Epithelial cell of proximal tubule (primary cell): ENCODE results near the gene MDP1. TPM values are rescaled to one million over a fixed set of nuclear protein-coding genes. Genes with fewer than 3 reads are reported as not detected.
"Not testable (repeated sequence)": the region's sequence is repeated elsewhere in the genome, so short reads cannot be mapped to it uniquely, and the experiment has no call there.

Experiments used
- DNase-seq: peaks from one replicate; pipeline ENCODE4 v3.0.0-alpha.2; 2011; ENCODE audit warnings: low read depth
- H3K4me3 ChIP-seq: 2 replicates; pipeline ENCODE4 v1.5.1; 2011; ENCODE audit warnings: low read depth, mild to moderate bottlenecking, low read length
- CTCF ChIP-seq: conservative IDR thresholded peaks from 2 replicates; pipeline ENCODE4 v1.5.1; 2012; ENCODE audit warnings: low read depth, mild to moderate bottlenecking, low read length
- total RNA-seq: library from RNA; depleted of rRNA; stranded (reverse); fragments of >200 nt; gene quantifications from 2 replicates; pipeline ENCODE4 v1.2.3, GENCODE V29; 2015

MDP1 gene
- total RNA-seq, 1 donor from 2014 or later = 26.1 TPM

GRCh38 chr14:24212924-24213865, 2.7 kb downstream of the MDP1 start, which contains the start of gene CHMP4A:
CHMP4A (minus strand) TSS chr14:24213488; CDS start chr14:24213439, 49 bp downstream.
- peak within 1 kb of the TSS; percentile 72 for H3K4me3 ChIP-seq
- peak; percentile 69 for DNase-seq
- TF ChIP-seq CTCF = peak; percentile 12

- no peak for TF ChIP-seq CTCF
- H3K4me3 ChIP-seq = no peak overlapping the region
Observed at GRCh38 chr14:24211311-24211710, 4.6 kb downstream of the MDP1 start.

GRCh38 chr14:24207625-24208024, 8.2 kb downstream of the MDP1 start:
- TF ChIP-seq CTCF = no peak

More at GRCh38 chr14:24211311-24211710, 4.6 kb downstream of the MDP1 start:
- DNase-seq = no peak

GRCh38 chr14:24207104-24207551, 8.7 kb downstream of the MDP1 start:
- H3K4me3 ChIP-seq = no peak overlapping the region
- DNase-seq = no peak
- no peak for TF ChIP-seq CTCF

More at GRCh38 chr14:24207625-24208024, 8.2 kb downstream of the MDP1 start:
- no peak for DNase-seq
- no peak overlapping the region for H3K4me3 ChIP-seq

GRCh38 chr14:24206260-24207103, 9.4 kb downstream of the MDP1 start:
- TF ChIP-seq CTCF = no peak
- H3K4me3 ChIP-seq = no peak overlapping the region
- DNase-seq = no peak

GRCh38 chr14:24204163-24205146, 11.4 kb downstream of the MDP1 start:
- no peak overlapping the region for H3K4me3 ChIP-seq
- no peak for DNase-seq
- TF ChIP-seq CTCF = no peak

- not testable (repeated sequence) for H3K4me3 ChIP-seq, DNase-seq
Observed at GRCh38 chr14:24203249-24203886, 12.5 kb downstream of the MDP1 start.

GRCh38 chr14:24202538-24202937, 13.3 kb downstream of the MDP1 start:
- not testable (repeated sequence) for H3K4me3 ChIP-seq, DNase-seq
